HG03378 (cell line): ENCODE results near the gene RELN.

Source experiments
- ATAC-seq: cut with Tn5 transposase; IDR thresholded peaks from one replicate; pipeline ENCODE4 v1.9.1; 2021; ENCODE audit warnings: mild to moderate bottlenecking, moderate library complexity; ENCODE audit not compliant: unreplicated experiment

Gene RELN

DNA sequence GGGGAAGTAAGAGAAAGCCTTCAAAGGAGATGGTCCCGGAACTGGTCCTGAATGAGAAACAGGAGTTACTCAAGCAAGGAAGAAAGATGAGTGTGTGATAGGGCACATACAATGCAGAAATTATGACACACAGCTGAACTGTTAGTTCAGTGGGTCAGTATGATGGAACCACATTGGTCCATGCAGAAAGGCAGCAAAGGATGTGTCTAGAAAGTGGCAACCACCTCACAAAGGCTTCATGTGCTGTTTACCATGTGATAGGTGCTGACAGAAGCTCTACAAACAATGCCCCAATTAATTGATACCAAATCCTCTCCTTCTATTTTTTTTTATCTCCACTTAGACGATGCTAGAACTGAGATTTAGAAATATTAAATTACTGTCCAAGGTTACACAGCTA is 258.3 kb downstream of the RELN start:
- ATAC-seq, result no peak

GRCh38 chr7:103729026-103729425 is 260.4 kb downstream of the RELN start:
- no peak for ATAC-seq

- no peak for ATAC-seq
Measured at GRCh38 chr7:103727982-103728610, 261.4 kb downstream of the RELN start.

DNA sequence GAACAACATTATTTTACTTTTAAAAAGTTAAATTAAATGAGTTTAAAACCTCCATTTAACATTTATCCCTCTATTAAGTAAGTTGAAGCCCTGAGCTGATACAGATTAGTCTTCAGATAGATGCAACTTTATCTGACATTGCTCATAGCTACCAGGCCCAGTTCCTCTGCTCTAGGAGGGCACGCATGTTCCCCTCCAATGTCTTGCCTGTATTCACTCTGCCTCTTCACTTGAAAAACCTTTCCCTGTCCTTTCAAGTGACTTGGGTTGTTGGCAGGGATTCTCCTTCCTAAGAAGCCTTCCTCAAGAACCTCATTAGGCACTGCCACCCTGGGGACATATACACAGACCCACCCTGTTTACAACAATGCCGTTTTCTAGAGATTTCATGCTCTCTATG is 270.4 kb downstream of the RELN start:
- ATAC-seq, result no peak

DNA sequence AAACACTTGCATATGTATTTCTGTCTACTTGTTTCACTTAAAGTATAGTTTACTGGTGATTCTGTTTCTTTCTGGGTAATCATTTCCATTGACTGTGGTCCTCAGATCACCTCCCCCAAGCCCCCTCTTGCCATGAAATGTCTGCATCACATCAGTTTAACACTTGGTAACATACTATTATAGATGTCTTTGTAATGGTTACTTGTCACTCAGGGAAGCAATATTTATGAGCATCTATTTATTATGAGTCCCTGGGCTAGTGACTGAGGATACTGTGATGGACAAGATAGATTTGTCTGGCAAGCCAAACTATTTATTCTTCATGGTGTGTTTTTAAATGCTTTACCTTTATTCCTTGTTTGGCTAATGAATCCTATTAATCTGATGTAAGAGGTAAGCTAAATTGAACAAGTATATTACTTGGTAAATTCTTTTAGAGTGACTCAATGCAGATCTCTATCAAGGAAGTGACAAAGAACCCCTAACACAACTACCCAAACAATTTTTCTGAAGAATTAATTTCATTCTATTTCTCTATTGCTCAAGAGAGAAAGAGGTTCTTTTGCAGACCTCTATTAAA is 270.9 kb downstream of the RELN start:
- no peak for ATAC-seq

- ATAC-seq, result no peak
Measured at GRCh38 chr7:103717574-103717973, 271.9 kb downstream of the RELN start.

- no peak for ATAC-seq
Measured at GRCh38 chr7:103715376-103716120, 273.9 kb downstream of the RELN start.

DNA sequence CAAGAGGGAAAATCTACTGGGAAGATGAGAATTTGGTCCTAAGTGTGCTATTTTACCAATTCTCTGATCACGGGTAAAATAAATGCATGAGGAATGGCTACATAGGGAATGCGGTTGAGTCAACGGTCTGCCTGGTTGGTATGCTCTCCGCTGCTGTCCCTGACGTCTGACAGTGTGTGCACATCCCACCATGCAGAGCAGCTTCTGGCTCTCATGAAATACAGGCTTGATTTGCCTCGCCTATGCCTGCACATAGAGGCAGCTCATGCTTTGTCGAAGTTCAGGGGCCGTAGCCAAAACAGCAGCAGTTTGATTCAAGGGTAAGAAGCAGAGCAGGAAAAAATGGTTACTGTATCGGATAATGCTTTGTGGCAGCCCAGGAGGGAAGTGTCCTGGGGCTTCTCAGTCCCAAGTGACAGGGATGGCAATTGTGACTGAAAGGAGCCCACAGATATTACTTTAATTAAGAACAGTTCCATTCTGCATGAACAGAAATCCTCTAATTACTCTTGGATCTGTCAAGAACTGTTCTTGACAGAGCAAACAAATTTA is 275.0 kb downstream of the RELN start:
- no peak for ATAC-seq

- ATAC-seq, result no peak
Measured at GRCh38 chr7:103712991-103713778, 276.3 kb downstream of the RELN start.

- no peak for ATAC-seq
Measured at GRCh38 chr7:103711413-103711812, 278.0 kb downstream of the RELN start.

GRCh38 chr7:103710247-103710646 is 279.2 kb downstream of the RELN start:
- ATAC-seq, result no peak

- ATAC-seq, result no peak
Measured at GRCh38 chr7:103706805-103707204, 282.7 kb downstream of the RELN start.

GRCh38 chr7:103705542-103705941 is 283.9 kb downstream of the RELN start:
- no peak for ATAC-seq

DNA sequence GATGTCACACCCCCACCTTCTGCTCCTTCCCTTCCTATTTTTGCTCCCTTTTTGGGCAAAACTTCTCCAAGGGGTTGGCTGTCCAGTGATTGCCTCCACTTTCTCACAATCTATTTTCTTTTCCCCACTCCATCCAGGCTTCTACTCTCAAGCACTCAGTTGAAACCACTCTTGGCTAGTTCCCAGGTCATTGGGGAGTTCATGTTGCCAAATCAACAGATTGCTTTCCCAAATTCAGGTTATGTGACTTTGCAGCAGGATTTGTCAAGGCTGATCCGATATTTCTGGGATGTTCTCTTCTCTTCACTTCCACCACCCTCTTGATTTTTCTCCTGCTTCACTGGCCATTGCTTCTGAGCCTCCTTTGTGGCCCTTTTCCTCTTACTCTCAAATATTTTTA is 284.8 kb downstream of the RELN start:
- no peak for ATAC-seq

DNA sequence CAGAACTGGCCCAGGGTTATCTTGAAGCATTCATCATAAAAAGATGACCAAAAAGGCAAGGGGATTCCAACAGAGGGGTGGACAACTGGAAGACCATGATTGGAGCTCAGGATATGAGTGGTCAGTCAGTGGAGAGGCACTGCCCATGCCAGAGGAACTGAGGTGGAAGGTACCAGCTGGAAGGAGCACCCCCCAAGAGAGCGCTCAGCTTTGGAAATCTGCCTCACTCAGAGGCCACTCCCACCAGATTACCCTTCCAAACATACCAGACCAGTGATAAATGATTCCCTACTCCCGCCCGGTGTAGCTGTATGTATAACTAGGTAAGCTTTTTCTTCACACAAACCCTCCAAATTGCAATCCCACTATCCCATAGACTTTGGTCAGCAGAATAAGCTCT is 286.5 kb downstream of the RELN start:
- ATAC-seq, result no peak

GRCh38 chr7:103702454-103702853 is 287.0 kb downstream of the RELN start:
- ATAC-seq, result no peak

DNA sequence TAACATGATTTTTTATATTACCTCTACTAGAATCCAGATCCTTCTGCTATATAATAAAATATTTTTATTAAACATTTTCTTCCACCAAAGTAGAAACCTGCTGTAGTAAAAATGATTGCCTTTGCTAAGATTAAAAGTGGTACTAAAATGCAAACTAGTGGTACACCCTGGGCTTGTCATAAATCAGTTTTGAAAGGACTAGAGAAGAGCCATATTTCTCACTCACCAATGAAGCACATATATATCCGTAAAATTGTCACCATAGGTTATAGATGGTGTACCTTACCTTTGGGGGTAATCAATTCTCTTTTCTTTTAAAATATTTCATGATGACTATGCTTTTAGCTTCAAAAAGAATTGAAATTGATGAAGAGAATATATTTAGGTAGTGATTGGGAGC is 290.4 kb downstream of the RELN start:
- no peak for ATAC-seq

DNA sequence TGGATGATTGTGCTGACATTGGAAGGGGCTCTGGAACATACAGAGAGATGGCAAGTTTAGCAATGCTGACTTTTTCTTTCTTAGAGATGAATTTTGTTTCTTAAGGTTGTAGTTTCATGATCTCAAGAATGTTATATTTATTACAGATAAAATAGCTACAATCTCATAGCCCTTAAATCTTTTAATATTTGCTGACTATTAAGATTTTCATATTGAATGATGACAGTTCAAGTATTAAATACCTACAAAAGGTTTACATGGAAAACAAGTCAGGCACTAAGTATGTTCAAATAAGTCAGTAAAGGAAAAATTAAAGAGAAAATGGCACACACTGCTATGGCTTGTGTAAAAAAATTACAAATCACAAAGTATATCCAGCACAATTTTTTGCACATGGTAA is 291.4 kb downstream of the RELN start:
- no peak for ATAC-seq

DNA sequence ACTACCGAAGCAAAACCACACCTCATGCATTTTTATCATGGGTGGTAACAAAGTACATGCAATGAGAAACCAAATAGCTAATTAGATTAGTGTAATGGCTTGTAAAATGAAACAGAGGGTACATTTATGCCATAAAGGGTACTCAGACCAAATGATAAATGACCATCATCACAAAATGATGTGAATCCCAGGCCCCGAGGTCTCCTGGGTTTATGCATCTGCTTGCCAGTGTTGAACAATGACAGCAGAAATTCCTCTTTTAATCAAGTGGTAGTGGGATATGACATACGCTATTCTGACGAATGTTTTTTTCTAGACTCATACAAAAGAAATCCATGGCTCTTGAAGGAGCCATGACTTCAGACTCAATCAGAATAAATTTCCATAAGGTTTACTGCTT is 293.9 kb downstream of the RELN start:
- ATAC-seq, result no peak

DNA sequence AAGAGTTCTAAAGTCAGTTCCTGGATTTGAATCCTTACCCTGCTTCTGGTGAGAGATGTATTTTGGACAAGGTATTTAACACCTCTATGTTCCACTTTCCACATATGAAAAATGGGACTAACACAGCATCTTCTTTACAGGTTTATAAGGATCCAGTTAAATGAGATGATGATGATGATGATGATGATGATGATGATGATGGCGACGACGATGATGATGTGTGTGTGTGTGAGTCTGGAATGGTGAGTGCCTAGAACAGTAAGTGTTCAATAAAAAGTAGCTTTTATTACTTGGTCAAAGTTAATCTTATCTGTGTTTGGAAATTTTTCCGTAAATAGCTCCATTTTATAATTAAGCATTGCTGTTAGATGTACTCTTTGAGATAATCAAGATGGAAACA is 295.2 kb downstream of the RELN start:
- ATAC-seq, result no peak

DNA sequence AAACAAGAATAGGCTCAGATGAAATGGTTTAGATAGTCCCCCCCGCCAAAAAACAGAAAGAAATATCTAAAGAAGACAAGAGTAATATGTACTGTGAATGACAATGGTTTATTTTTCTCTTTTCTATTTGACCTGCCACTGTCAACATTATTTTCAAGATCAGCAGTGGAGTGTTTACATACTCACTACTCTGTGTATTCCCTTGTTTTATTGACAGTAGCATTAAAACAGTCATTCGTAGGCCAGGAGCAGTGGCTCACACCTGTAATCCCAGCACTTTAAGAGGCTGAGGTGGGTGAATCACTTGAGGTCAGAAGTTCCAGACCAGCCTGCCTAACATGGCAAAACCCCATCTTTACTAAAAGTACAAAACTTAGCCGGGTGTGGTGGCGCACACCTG is 298.2 kb downstream of the RELN start:
- ATAC-seq, result no peak
